ENCODE results near the gene GNG7.
"Not testable (repeated sequence)": the region's sequence is repeated elsewhere in the genome, so short reads cannot be mapped to it uniquely, and the experiment has no call there.

Gene GNG7

DNA sequence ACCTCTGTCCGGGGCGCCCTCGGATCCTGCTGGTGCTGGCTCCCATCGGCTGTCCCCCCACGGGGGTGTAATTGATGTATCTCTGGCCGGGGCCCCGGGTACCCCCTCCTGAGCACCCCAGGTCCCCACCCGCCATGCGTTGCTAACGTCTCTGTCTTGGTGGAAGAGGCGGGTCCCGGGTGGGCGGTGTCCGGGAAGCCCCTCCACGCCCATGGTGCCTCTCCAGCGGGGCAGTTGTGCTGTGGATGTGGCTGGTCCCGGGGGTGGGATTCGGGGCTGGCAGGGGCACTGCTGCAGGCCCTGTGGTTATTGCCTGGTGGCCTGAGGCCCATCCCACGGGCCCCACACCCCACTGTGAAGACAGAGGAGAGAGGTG, 13.8 kb upstream of the GNG7 start:
- H3K27me3 ChIP-seq (replicated peaks; ENCODE audit: insufficient read depth, low read length) = peaks cover 60% of the 10 kb centered on the region
- H3K27ac ChIP-seq (ENCODE audit: low read length) = no peak overlapping the region
- H3K9me2 ChIP-seq (replicated peaks; ENCODE audit: insufficient read depth, low read length) = no peaks in the 10 kb centered on the region
- no peak for TF ChIP-seq EZH2phosphoT487 (IDR thresholded peaks at IDR 0.05; ENCODE audit: low read length)
- TF ChIP-seq, protein P1, sequence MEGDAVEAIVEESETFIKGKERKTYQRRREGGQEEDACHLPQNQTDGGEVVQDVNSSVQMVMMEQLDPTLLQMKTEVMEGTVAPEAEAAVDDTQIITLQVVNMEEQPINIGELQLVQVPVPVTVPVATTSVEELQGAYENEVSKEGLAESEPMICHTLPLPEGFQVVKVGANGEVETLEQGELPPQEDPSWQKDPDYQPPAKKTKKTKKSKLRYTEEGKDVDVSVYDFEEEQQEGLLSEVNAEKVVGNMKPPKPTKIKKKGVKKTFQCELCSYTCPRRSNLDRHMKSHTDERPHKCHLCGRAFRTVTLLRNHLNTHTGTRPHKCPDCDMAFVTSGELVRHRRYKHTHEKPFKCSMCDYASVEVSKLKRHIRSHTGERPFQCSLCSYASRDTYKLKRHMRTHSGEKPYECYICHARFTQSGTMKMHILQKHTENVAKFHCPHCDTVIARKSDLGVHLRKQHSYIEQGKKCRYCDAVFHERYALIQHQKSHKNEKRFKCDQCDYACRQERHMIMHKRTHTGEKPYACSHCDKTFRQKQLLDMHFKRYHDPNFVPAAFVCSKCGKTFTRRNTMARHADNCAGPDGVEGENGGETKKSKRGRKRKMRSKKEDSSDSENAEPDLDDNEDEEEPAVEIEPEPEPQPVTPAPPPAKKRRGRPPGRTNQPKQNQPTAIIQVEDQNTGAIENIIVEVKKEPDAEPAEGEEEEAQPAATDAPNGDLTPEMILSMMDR (IDR thresholded peaks at IDR 0.05; ENCODE audit: low read length) = no peak
- no peak for TF ChIP-seq EZH2 (optimal IDR thresholded peaks at IDR 0.05; ENCODE audit: low read depth, low read length)
- H3K9ac ChIP-seq (ENCODE audit: low read length) = no peak overlapping the region
- no peak overlapping the region for H3K4me3 ChIP-seq (ENCODE audit: low read length)
- no peak overlapping the region for H2AFZ ChIP-seq (ENCODE audit: low read length)
- no peaks in the 10 kb centered on the region for H3K9me3 ChIP-seq (replicated peaks; ENCODE audit: insufficient read depth, low read length)
- no peak overlapping the region for H3K4me2 ChIP-seq (ENCODE audit: low read depth, low read length)
- H3F3A ChIP-seq (ENCODE audit: insufficient read depth, low read length) = 0 out of 2 replicates have a peak, but pooled peaks cover 4% of the 10 kb centered on the region
- no peaks in the 10 kb centered on the region for H4K20me1 ChIP-seq (ENCODE audit: insufficient read depth, low read length)
- H3K36me3 ChIP-seq (replicated peaks; ENCODE audit: insufficient read depth, low read length) = no peaks in the 10 kb centered on the region
- no peaks in the 10 kb centered on the region for H3K4me1 ChIP-seq (ENCODE audit: low read length)
- no peak for DNase-seq
- no peaks in the 10 kb centered on the region for H3K79me2 ChIP-seq (ENCODE audit: low read length)

DNA sequence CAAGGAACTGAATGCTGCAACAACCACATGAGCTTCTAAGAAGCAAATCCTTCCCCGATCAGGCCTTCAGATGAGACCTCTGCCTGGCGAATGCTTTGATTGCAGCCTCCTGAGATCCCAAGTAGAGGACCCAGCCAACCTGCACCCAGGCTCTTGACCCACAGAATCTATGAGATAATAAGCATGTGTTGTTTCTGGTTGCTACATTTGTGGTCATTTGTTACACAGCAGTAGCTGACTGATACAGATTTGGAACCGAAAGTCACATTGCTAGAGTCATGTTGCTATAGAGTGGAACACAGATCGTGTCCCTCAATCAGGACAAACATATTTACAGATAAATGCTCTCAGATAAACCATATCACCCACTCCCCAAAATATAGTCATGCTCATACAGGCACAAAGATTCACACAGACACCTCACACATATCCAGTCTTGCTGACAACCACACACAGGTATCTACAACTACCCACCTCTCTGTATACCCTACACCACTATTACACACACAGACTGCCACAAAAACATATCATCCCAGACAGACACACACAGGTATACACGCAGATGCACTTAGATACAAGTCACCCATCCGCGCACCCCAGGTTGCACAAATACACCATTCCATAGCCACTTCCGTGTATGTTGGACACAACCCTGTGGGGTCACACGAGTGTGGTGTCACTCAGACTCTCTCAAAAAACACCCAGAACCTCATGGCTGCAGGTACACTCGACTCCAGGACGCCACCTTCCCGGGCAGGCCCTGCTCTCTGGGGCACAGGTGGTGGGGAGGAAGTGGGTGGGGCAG, 13.2 kb upstream of the GNG7 start:
- DNase-seq = no peak
- Histone ChIP-seq H3K27ac (ENCODE audit: low read length) (no peak overlapping the region), H3K9ac (ENCODE audit: low read length) (no peak overlapping the region)

DNA sequence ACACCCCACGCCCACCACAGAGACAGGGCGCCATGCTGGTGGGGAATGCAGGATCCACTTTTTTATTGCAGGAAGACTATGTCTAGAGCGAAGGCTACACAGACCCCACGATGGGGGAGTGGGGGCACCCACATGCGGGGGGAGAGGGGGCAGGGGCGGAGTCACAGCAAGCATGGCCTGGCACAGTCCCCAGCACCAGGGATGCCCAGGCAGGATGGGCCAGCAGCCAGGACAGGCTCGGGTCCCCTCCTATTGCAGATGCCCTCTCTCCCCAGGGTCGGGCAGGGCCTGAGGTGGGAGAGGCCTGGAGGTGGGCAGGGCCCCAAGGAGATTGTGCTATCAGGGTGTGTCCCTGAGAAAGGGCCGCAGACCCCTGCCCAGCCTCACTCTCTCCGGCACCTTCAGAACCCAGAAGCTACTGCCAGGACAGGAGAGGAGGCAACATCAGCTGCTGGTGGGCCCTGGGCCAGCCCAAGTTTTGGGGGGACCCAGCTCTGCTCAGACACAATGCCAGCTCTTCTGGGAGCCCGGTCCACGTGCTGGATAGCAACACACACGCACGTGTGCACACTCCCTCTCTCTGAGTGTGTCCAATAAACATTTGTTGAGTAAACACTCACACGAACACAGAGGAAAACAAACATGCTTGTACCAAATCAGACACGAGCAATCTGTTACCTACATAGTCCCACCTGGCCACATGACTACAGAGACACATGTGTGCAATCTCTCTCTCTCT, 12.2 kb upstream of the GNG7 start:
- H3K27me3 ChIP-seq (replicated peaks; ENCODE audit: insufficient read depth, low read length) = peaks cover 49% of the 10 kb centered on the region
- H3K9me2 ChIP-seq (replicated peaks; ENCODE audit: insufficient read depth, low read length) = no peaks in the 10 kb centered on the region
- H2AFZ ChIP-seq (ENCODE audit: low read length) = no peak overlapping the region
- TF ChIP-seq EZH2 (optimal IDR thresholded peaks at IDR 0.05; ENCODE audit: low read depth, low read length) = no peak
- TF ChIP-seq EZH2phosphoT487 (IDR thresholded peaks at IDR 0.05; ENCODE audit: low read length) = no peak
- TF ChIP-seq, protein P1 (IDR thresholded peaks at IDR 0.05; ENCODE audit: low read length) = no peak
- no peaks in the 10 kb centered on the region for H3K36me3 ChIP-seq (replicated peaks; ENCODE audit: insufficient read depth, low read length)
- no peak overlapping the region for H3K4me3 ChIP-seq (ENCODE audit: low read length)
- no peak overlapping the region for H3K27ac ChIP-seq (ENCODE audit: low read length)
- no peak for DNase-seq
- H3K79me2 ChIP-seq (ENCODE audit: low read length) = no peaks in the 10 kb centered on the region
- H3K9me3 ChIP-seq (replicated peaks; ENCODE audit: insufficient read depth, low read length) = no peaks in the 10 kb centered on the region
- no peak overlapping the region for H3K9ac ChIP-seq (ENCODE audit: low read length)
- H3K4me1 ChIP-seq (ENCODE audit: low read length) = no peaks in the 10 kb centered on the region
- 0 out of 2 replicates have a peak, but pooled peaks cover 1% of the 10 kb centered on the region for H3F3A ChIP-seq (ENCODE audit: insufficient read depth, low read length)
- H4K20me1 ChIP-seq (ENCODE audit: insufficient read depth, low read length) = no peaks in the 10 kb centered on the region
- no peak overlapping the region for H3K4me2 ChIP-seq (ENCODE audit: low read depth, low read length)

More for the DNA sequence above, 13.2 kb upstream of the GNG7 start:
- no peaks in the 10 kb centered on the region for H3K36me3 ChIP-seq (replicated peaks; ENCODE audit: insufficient read depth, low read length)
- peaks cover 59% of the 10 kb centered on the region for H3K27me3 ChIP-seq (replicated peaks; ENCODE audit: insufficient read depth, low read length)
- TF ChIP-seq, protein P1 (IDR thresholded peaks at IDR 0.05; ENCODE audit: low read length) = no peak
- no peak for TF ChIP-seq EZH2 (optimal IDR thresholded peaks at IDR 0.05; ENCODE audit: low read depth, low read length)
- no peak for TF ChIP-seq EZH2phosphoT487 (IDR thresholded peaks at IDR 0.05; ENCODE audit: low read length)
- H3K9me3 ChIP-seq (replicated peaks; ENCODE audit: insufficient read depth, low read length) = no peaks in the 10 kb centered on the region
- no peak overlapping the region for H3K4me3 ChIP-seq (ENCODE audit: low read length)
- no peaks in the 10 kb centered on the region for H3K4me1 ChIP-seq (ENCODE audit: low read length)
- 0 out of 2 replicates have a peak, but pooled peaks cover 4% of the 10 kb centered on the region for H3F3A ChIP-seq (ENCODE audit: insufficient read depth, low read length)
- no peaks in the 10 kb centered on the region for H4K20me1 ChIP-seq (ENCODE audit: insufficient read depth, low read length)
- no peaks in the 10 kb centered on the region for H3K9me2 ChIP-seq (replicated peaks; ENCODE audit: insufficient read depth, low read length)
- no peak overlapping the region for H3K4me2 ChIP-seq (ENCODE audit: low read depth, low read length)
- no peaks in the 10 kb centered on the region for H3K79me2 ChIP-seq (ENCODE audit: low read length)
- H2AFZ ChIP-seq (ENCODE audit: low read length) = no peak overlapping the region

DNA sequence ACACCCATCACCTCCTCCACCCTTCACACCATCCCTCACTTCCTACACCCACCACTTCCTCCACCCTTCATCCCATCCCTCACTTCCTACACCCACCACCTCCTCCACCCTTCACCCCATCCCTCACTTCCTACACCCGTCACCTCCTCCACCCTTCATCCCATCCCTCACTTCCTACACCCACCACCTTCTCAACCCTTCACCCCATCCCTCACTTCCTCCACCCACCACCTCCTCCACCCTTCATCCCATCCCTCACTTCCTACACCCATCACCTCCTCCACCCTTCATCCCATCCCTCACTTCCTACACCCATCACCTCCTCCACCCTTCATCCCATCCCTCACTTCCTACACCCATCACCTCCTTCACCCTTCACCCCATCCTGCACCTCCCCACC, 11.6 kb upstream of the GNG7 start:
- H3K9ac ChIP-seq (ENCODE audit: low read length); H3K79me2 ChIP-seq (ENCODE audit: low read length); H3K4me3 ChIP-seq (ENCODE audit: low read length); H3K36me3 ChIP-seq (replicated peaks; ENCODE audit: insufficient read depth, low read length); H3K27ac ChIP-seq (ENCODE audit: low read length); H3K9me2 ChIP-seq (replicated peaks; ENCODE audit: insufficient read depth, low read length); DNase-seq; H2AFZ ChIP-seq (ENCODE audit: low read length); H3F3A ChIP-seq (ENCODE audit: insufficient read depth, low read length); H3K4me1 ChIP-seq (ENCODE audit: low read length); H4K20me1 ChIP-seq (ENCODE audit: insufficient read depth, low read length); H3K9me3 ChIP-seq (replicated peaks; ENCODE audit: insufficient read depth, low read length); H3K4me2 ChIP-seq (ENCODE audit: low read depth, low read length): not testable (repeated sequence)
- peaks cover 44% of the 10 kb centered on the region for H3K27me3 ChIP-seq (replicated peaks; ENCODE audit: insufficient read depth, low read length)

DNA sequence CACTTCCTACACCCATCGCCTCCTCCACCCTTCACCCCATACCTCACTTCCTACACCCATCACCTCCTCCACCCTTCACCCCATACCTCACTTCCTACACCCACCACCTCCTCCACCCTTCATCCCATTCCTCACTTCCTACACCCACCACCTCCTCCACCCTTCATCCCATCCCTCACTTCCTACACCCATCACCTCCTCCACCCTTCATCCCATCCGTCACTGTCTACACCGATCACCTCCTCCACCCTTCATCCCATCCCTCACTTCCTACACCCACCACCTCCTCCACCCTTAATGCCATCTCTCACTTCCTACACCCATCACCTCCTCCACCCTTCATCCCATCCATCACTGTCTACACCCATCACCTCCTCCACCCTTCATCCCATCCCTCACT, 10.7 kb upstream of the GNG7 start:
- not testable (repeated sequence) for H4K20me1 ChIP-seq (ENCODE audit: insufficient read depth, low read length); DNase-seq; H3K4me3 ChIP-seq (ENCODE audit: low read length); H3K79me2 ChIP-seq (ENCODE audit: low read length); H3K9me3 ChIP-seq (replicated peaks; ENCODE audit: insufficient read depth, low read length); H3K27ac ChIP-seq (ENCODE audit: low read length); H3K4me2 ChIP-seq (ENCODE audit: low read depth, low read length); H2AFZ ChIP-seq (ENCODE audit: low read length); H3K36me3 ChIP-seq (replicated peaks; ENCODE audit: insufficient read depth, low read length); H3F3A ChIP-seq (ENCODE audit: insufficient read depth, low read length); H3K9me2 ChIP-seq (replicated peaks; ENCODE audit: insufficient read depth, low read length); H3K4me1 ChIP-seq (ENCODE audit: low read length); H3K9ac ChIP-seq (ENCODE audit: low read length)
- peaks cover 42% of the 10 kb centered on the region for H3K27me3 ChIP-seq (replicated peaks; ENCODE audit: insufficient read depth, low read length)

Measured in MM.1S (cell line).